K562 (cell line): ENCODE data around the gene STX18. TPM values are rescaled to one million over a fixed set of nuclear protein-coding genes. Genes with fewer than 3 reads are reported as not detected.

ENCODE experiments used
- ADNP ChIP-seq: fragments of 200-800 bp; sonication (Bioruptor generic); IDR thresholded peaks from 2 replicates; pipeline ENCODE4 v1.6.1; 2016; ENCODE audit warnings: missing genetic modification characterization, missing compliant biosample characterization
- CBX5 ChIP-seq: IDR thresholded peaks from 2 replicates; pipeline ENCODE4 v1.6.1; 2014; ENCODE audit warnings: low read depth, borderline replicate concordance
- CHAMP1 ChIP-seq: fragments of 450-650 bp; IDR thresholded peaks from 2 replicates; pipeline ENCODE4 v1.6.1; 2016; ENCODE audit warnings: mild to moderate bottlenecking
- E2F4 ChIP-seq: sonication (generic); formaldehyde crosslinking; IDR thresholded peaks from 2 replicates; pipeline ENCODE4 v1.8.0; 2022; ENCODE audit warnings: mild to moderate bottlenecking, low read depth, missing genetic modification reagents
- FOSL1 ChIP-seq: fragments of 200-800 bp; sonication (Bioruptor generic); conservative IDR thresholded peaks from 2 replicates; pipeline ENCODE4 v1.6.1; 2016; ENCODE audit warnings: missing genetic modification characterization, missing compliant biosample characterization
- GABPB2 ChIP-seq: fragments of 250-450 bp; sonication (Bioruptor Pico); conservative IDR thresholded peaks from 2 replicates; pipeline ENCODE4 v1.5.1; 2021; ENCODE audit warnings: mild to moderate bottlenecking
- HDAC3 ChIP-seq: fragments of 450-650 bp; IDR thresholded peaks from 2 replicates; pipeline ENCODE4 v1.6.1; 2018; ENCODE audit warnings: borderline replicate concordance, mild to moderate bottlenecking, moderate library complexity; ENCODE audit not compliant: partially characterized antibody
- MBD2 ChIP-seq: sonication (generic); IDR thresholded peaks from 2 replicates; pipeline ENCODE4 v1.6.1; 2016; ENCODE audit warnings: low read depth, borderline replicate concordance
- NCOR1 ChIP-seq: fragments of 450-650 bp; IDR thresholded peaks from 2 replicates; pipeline ENCODE4 v1.6.1; 2016; ENCODE audit warnings: mild to moderate bottlenecking, moderate library complexity
- PKNOX1 ChIP-seq: fragments of 450-650 bp; IDR thresholded peaks from 2 replicates; pipeline ENCODE4 v1.6.1; 2016
- PREB ChIP-seq: sonication (generic); formaldehyde crosslinking; IDR thresholded peaks from 2 replicates; pipeline ENCODE4 v1.8.1; 2023; ENCODE audit warnings: mild to moderate bottlenecking, missing genetic modification reagents
- SFPQ ChIP-seq: fragments of 200-400 bp; formaldehyde crosslinking; IDR thresholded peaks from 2 replicates; pipeline ENCODE4 v1.6.1; 2017; ENCODE audit warnings: mild to moderate bottlenecking, low read depth, low read length, moderate library complexity
- SRF ChIP-seq, 2 experiments: fragments of 250-450, 450-650 bp in 1 of 2; sonication (Bioruptor Pico) in 1 of 2; sonication (generic) in 1 of 2; formaldehyde crosslinking; IDR thresholded peaks; 2 replicates each; pipeline versions ENCODE4 v1.5.0 to v1.5.1; 2020 to 2022; ENCODE audit warnings: mild to moderate bottlenecking in 1 of 2, missing genetic modification reagents in 1 of 2
- TRIM25 ChIP-seq: fragments of 450-650 bp; IDR thresholded peaks from 2 replicates; pipeline ENCODE4 v1.7.0; 2016; ENCODE audit warnings: borderline replicate concordance
- ZFP30 ChIP-seq: fragments of 250-450 bp; sonication (Bioruptor Pico); IDR thresholded peaks from 2 replicates; pipeline ENCODE4 v1.8.0; 2022; ENCODE audit warnings: moderate library complexity, mild to moderate bottlenecking, inconsistent platforms, borderline replicate concordance
- ZFPM2 ChIP-seq: fragments of 250-450 bp; sonication (Bioruptor Pico); IDR thresholded peaks from 2 replicates; pipeline ENCODE4 v1.5.1; 2022; ENCODE audit warnings: mild to moderate bottlenecking
- ZNF41 ChIP-seq: fragments of 250-450 bp; sonication (Bioruptor Pico); conservative IDR thresholded peaks from 2 replicates; pipeline ENCODE4 v1.4.0; 2020; ENCODE audit warnings: mild to moderate bottlenecking
- polyA plus RNA-seq, 8 experiments: library from polyadenylated mRNA; depleted of rRNA in 4 of 8; stranded (reverse) in 5 of 8; unstranded in 3 of 8; fragments of >200 nt; fragmentation: Nextera tagmentation in 2 of 8; fragmentation: Illumina TruSeq in 1 of 8; extraction: Ambion mirVana in 2 of 8; extraction: Trizol in 1 of 8; gene quantifications; 2 replicates each; pipeline versions ENCODE4 v1.2.1 to v1.2.3, GENCODE V29; 2011 to 2014; ENCODE audit warnings: inconsistent platforms in 1 of 8, missing spikeins in 1 of 8
- total RNA-seq, 7 experiments: library from RNA; depleted of rRNA in 6 of 7; stranded (reverse); fragments of >200 nt in 6 of 7; fragmentation: Illumina TruSeq in 2 of 7; extraction: Trizol in 2 of 7; gene quantifications; 2 replicates each; pipeline versions ENCODE4 v1.2.1 to v1.2.3, GENCODE V29; 2011 to 2021; ENCODE audit warnings: low replicate concordance in 1 of 7

STX18 gene
- total and polyA plus RNA-seq, 9 of the 15 experiments (the other 6 are each of a cell fraction or from before 2014, with no cell fraction given), result 6.2 to 41.7 (median 22.7) TPM

- TF ChIP-seq HDAC3 (no peak), SFPQ (no peak), GABPB2 (CRISPR knock-in tag) (no peak), FOSL1 (tag) (peak; percentile 90), MBD2 (no peak), E2F4 (CRISPR knock-in tag) (no peak), ZFPM2 (CRISPR knock-in tag) (no peak), ADNP (tag) (0 out of 2 replicates have a peak, but pooled peaks have one; percentile 38), PKNOX1 (peak; percentile 68), ZNF41 (no peak), CBX5 (no peak), ZFP30 (CRISPR knock-in tag) (no peak), CHAMP1 (no peak), PREB (CRISPR knock-in tag) (no peak), TRIM25 (no peak), SRF (CRISPR knock-in tag; IDR thresholded peaks at IDR 0.05) (no peak), NCOR1 (peak; percentile 82)
These were observed 9.3 kb downstream of the STX18 start (continued) for GRCh38 chr4:4532371-4533154.
